ENCODE data around the gene AKAP13.

DNA sequence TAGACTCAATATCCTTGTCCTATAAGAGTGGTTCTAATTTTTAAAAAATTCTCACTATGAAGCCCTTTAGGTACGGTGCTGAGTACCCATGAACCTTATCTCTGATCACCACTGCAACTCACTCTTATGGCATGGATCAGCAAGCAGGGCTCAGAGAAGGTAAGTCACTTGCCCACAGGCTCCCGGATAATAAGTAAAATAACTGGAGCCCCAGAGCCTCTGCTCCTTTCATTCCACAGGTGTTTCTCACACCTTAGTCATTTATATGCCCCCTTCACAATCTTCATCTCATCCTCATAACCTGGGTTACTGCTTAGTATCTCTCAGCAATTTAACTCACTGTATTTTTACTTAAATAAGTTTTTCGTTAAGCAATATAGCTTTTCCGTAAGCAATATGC lies 28.4 kb upstream of the AKAP13 start:
- TF ChIP-seq, protein P1, sequence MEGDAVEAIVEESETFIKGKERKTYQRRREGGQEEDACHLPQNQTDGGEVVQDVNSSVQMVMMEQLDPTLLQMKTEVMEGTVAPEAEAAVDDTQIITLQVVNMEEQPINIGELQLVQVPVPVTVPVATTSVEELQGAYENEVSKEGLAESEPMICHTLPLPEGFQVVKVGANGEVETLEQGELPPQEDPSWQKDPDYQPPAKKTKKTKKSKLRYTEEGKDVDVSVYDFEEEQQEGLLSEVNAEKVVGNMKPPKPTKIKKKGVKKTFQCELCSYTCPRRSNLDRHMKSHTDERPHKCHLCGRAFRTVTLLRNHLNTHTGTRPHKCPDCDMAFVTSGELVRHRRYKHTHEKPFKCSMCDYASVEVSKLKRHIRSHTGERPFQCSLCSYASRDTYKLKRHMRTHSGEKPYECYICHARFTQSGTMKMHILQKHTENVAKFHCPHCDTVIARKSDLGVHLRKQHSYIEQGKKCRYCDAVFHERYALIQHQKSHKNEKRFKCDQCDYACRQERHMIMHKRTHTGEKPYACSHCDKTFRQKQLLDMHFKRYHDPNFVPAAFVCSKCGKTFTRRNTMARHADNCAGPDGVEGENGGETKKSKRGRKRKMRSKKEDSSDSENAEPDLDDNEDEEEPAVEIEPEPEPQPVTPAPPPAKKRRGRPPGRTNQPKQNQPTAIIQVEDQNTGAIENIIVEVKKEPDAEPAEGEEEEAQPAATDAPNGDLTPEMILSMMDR (IDR thresholded peaks at IDR 0.05) = no peak
- no peak for TF ChIP-seq POLR2A (IDR thresholded peaks at IDR 0.05)
